ENCODE measurements around the gene OSBPL10. TPM values are rescaled to one million over a fixed set of nuclear protein-coding genes. Genes with fewer than 3 reads are reported as not detected.

OSBPL10 gene
- total and polyA plus RNA-seq, 4 donors: 3.9 to 33.0 (median 13.1) TPM

- H3K27ac ChIP-seq (ENCODE audit: low read depth in 1 of 2, low read length in 1 of 2): no peak overlapping the region
- ATAC-seq (ENCODE audit: insufficient read depth, low FRiP score) (no peak), DNase-seq (no peak)
- H3K4me3 ChIP-seq: no peak overlapping the region
- no peaks in the 10 kb centered on the region for H3K27me3 ChIP-seq (ENCODE audit: control insufficient read depth in 3 of 3, insufficient read depth in 3 of 3, low read length in 2 of 3)
- no peak overlapping the region for H3K9ac ChIP-seq (ENCODE audit: insufficient read depth in 1 of 2, low read length in 2 of 2)
- WGBS, 2 donors: 100% methylated on average over 1 of the region's 1 CpG
- H3K9me3 ChIP-seq (ENCODE audit: control insufficient read depth in 4 of 4, insufficient read depth in 3 of 4, low read length in 3 of 4): no peaks in the 10 kb centered on the region
- peaks cover 0 to 2% (median 0%) of the 10 kb centered on the region in 4 donors for H3K36me3 ChIP-seq (ENCODE audit: control insufficient read depth in 4 of 4, insufficient read depth in 4 of 4, low read length in 4 of 4)
- TF ChIP-seq CTCF (IDR thresholded peaks at IDR 0.05; ENCODE audit: control extremely low read depth, extremely low read depth): no peak
- H3K4me1 ChIP-seq (ENCODE audit: control insufficient read depth in 5 of 5, insufficient read depth in 5 of 5, low read length in 5 of 5): peaks cover 0 to 6% (median 1%) of the 10 kb centered on the region in 5 donors
Measured at GRCh38 chr3:31740397-31740796, 240.7 kb downstream of the OSBPL10 start.

DNA sequence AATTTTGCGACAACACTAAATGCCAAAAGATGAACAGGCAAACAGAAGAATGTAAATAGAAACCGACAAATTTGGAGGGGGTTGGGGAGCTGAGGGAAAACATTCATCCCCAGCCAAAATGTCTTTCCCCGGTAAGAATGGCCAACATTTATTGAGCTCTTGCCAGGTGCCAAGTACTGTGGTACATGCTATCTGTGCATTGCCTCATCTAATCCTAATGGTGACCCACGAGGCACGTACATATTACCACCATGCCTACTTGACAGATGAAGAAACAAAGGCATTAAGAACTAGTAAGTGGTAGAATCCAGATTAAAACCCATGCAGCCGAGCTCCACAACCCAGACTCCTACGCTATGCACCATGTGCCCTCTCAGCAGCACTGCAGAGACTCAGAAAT lies 242.7 kb downstream of the OSBPL10 start:
- WGBS, 2 donors: 68 to 82% methylated on average over 7 of the region's 7 CpGs
- DNase-seq (no peak), ATAC-seq (ENCODE audit: insufficient read depth, low FRiP score) (no peak)
- H3K27ac ChIP-seq (ENCODE audit: low read depth in 1 of 2, low read length in 1 of 2): no peak overlapping the region
- no peaks in the 10 kb centered on the region for H3K27me3 ChIP-seq (ENCODE audit: control insufficient read depth in 3 of 3, insufficient read depth in 3 of 3, low read length in 2 of 3)
- H3K9me3 ChIP-seq (ENCODE audit: control insufficient read depth in 4 of 4, insufficient read depth in 3 of 4, low read length in 3 of 4): no peaks in the 10 kb centered on the region
- peaks cover 0 to 4% (median 2%) of the 10 kb centered on the region in 5 donors for H3K4me1 ChIP-seq (ENCODE audit: control insufficient read depth in 5 of 5, insufficient read depth in 5 of 5, low read length in 5 of 5)
- H3K36me3 ChIP-seq (ENCODE audit: control insufficient read depth in 4 of 4, insufficient read depth in 4 of 4, low read length in 4 of 4): peaks cover 0 to 2% (median 0%) of the 10 kb centered on the region in 4 donors
- TF ChIP-seq CTCF (IDR thresholded peaks at IDR 0.05; ENCODE audit: control extremely low read depth, extremely low read depth): no peak
- no peak overlapping the region for H3K9ac ChIP-seq (ENCODE audit: insufficient read depth in 1 of 2, low read length in 2 of 2)
- H3K4me3 ChIP-seq: no peak overlapping the region

DNA sequence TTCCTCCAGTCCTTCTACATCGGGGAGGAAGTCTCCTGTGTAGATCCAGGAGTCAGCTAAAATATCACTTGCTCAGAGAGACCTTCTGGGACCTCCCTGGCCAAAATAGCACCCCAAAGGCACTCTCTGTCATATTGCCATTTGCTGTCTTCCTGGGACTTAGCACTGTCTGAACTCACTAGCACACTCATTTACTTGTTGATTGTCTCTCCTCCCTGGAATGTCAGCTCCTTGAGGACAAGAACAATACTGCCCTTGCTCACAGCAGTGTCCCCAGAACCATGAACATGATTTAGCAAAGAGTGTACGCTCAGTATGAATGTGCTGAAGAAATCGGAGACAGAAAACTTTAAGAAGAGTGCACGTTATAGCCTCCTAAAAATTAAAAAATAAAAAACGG lies 245.4 kb downstream of the OSBPL10 start:
- Histone ChIP-seq H3K9ac (ENCODE audit: insufficient read depth in 1 of 2, low read length in 2 of 2) (no peak overlapping the region), H3K9me3 (ENCODE audit: control insufficient read depth in 4 of 4, insufficient read depth in 3 of 4, low read length in 3 of 4) (no peaks in the 10 kb centered on the region), H3K36me3 (ENCODE audit: control insufficient read depth in 4 of 4, insufficient read depth in 4 of 4, low read length in 4 of 4) (peaks cover 0 to 2% (median 0%) of the 10 kb centered on the region in 4 donors), H3K4me3 (no peak overlapping the region), H3K27me3 (ENCODE audit: control insufficient read depth in 3 of 3, insufficient read depth in 3 of 3, low read length in 2 of 3) (no peaks in the 10 kb centered on the region), H3K4me1 (ENCODE audit: control insufficient read depth in 5 of 5, insufficient read depth in 5 of 5, low read length in 5 of 5) (peaks cover 0 to 11% (median 6%) of the 10 kb centered on the region in 5 donors), H3K27ac (ENCODE audit: low read depth in 1 of 2, low read length in 1 of 2) (no peak overlapping the region)
- DNase-seq (no peak), ATAC-seq (ENCODE audit: insufficient read depth, low FRiP score) (no peak)
- no peak for TF ChIP-seq CTCF (IDR thresholded peaks at IDR 0.05; ENCODE audit: control extremely low read depth, extremely low read depth)
- WGBS, 2 donors: 85 to 88% methylated on average over 5 of the region's 5 CpGs

DNA sequence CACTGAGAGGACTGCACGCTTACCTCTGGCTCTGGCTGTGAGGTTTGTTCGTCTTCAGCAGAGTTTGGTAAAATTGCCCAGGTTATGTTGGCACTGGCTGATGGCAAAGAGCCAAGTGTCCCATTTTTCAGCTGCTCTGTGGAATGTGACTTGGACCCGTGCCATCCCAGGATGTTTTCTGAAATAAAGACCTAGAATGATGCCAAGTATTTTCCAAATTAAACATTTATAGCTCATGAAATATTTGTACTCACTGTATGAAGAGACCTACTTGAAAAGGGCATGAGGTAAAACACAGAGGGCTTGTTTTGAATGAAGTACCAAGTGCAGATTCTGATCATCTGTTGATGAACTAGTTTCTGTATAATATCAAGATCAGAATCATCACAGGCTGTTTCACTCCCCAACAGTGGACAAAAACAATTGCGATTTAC lies 247.8 kb downstream of the OSBPL10 start:
- H3K27ac ChIP-seq (ENCODE audit: low read depth in 1 of 2, low read length in 1 of 2): no peak overlapping the region
- no peaks in the 10 kb centered on the region for H3K9me3 ChIP-seq (ENCODE audit: control insufficient read depth in 4 of 4, insufficient read depth in 3 of 4, low read length in 3 of 4)
- peaks cover 0 to 11% (median 6%) of the 10 kb centered on the region in 5 donors for H3K4me1 ChIP-seq (ENCODE audit: control insufficient read depth in 5 of 5, insufficient read depth in 5 of 5, low read length in 5 of 5)
- 53 to 79% methylated on average over 4 of the region's 4 CpGs for WGBS, 2 donors
- H3K27me3 ChIP-seq (ENCODE audit: control insufficient read depth in 3 of 3, insufficient read depth in 3 of 3, low read length in 2 of 3): no peaks in the 10 kb centered on the region
- H3K36me3 ChIP-seq (ENCODE audit: control insufficient read depth in 4 of 4, insufficient read depth in 4 of 4, low read length in 4 of 4): peaks cover 0 to 2% (median 0%) of the 10 kb centered on the region in 4 donors
- peak in 2 of 3 donors; percentile 65 to 72 for DNase-seq
- no peak overlapping the region for H3K9ac ChIP-seq (ENCODE audit: insufficient read depth in 1 of 2, low read length in 2 of 2)
- no peak for TF ChIP-seq CTCF (IDR thresholded peaks at IDR 0.05; ENCODE audit: control extremely low read depth, extremely low read depth)
- no peak overlapping the region for H3K4me3 ChIP-seq
- no peak for ATAC-seq (ENCODE audit: insufficient read depth, low FRiP score)
